Heart left ventricle (tissue), 16 donors: ENCODE data around the gene TUSC2. TPM values are rescaled to one million over a fixed set of nuclear protein-coding genes. Genes with fewer than 3 reads are reported as not detected.

ENCODE experiments used
- ATAC-seq, 4 donors: fragments of 200-7000 bp; cut with Tn5 transposase; one replicate each; pipeline ENCODE4 v1.9.1; 2020 to 2022; ENCODE audit warnings: moderate library complexity in 4 of 4, mild to moderate bottlenecking in 3 of 4, moderate number of reproducible peaks in 1 of 4
- DNase-seq, 5 donors: peaks; one replicate each; pipeline ENCODE4 v3.0.0-alpha.2; 2020
- H3K27ac ChIP-seq, 12 donors: fragments of 200-600 bp; sonication (generic) in 4 of 12; one replicate each; pipeline versions ENCODE4 v1.5.0 to v1.8.0; 2016 to 2022; ENCODE audit warnings: mild to moderate bottlenecking in 2 of 12
- H3K27me3 ChIP-seq, 9 donors: fragments of 200-600 bp; sonication (generic) in 2 of 9; one replicate each; pipeline versions ENCODE4 v1.5.1 to v1.8.0; 2016 to 2022; ENCODE audit warnings: mild to moderate bottlenecking in 3 of 9
- H3K36me3 ChIP-seq, 9 donors: fragments of 200-600 bp; sonication (generic) in 2 of 9; one replicate each; pipeline versions ENCODE4 v1.5.0 to v1.8.0; 2018 to 2022; ENCODE audit warnings: mild to moderate bottlenecking in 2 of 9
- H3K4me1 ChIP-seq, 12 donors: fragments of 200-600 bp; sonication (generic) in 4 of 12; one replicate each; pipeline versions ENCODE4 v1.5.0 to v1.8.0; 2016 to 2022; ENCODE audit warnings: mild to moderate bottlenecking in 3 of 12
- H3K4me3 ChIP-seq, 12 donors: fragments of 200-600 bp; sonication (generic) in 4 of 12; one replicate each; pipeline versions ENCODE4 v1.5.0 to v1.8.0; 2017 to 2022; ENCODE audit warnings: mild to moderate bottlenecking in 9 of 12, moderate library complexity in 4 of 12
- H3K9me3 ChIP-seq, 12 donors: fragments of 200-600 bp; sonication (generic) in 4 of 12; one replicate each; pipeline versions ENCODE4 v1.5.0 to v1.8.0; 2016 to 2022; ENCODE audit warnings: mild to moderate bottlenecking in 1 of 12
- CTCF ChIP-seq, 12 donors: fragments of 200-600 bp; sonication (generic) in 4 of 12; IDR thresholded peaks; one replicate each; pipeline versions ENCODE4 v1.5.0 to v1.8.0; 2018 to 2022; ENCODE audit warnings: antibody characterized with exemption in 12 of 12, mild to moderate bottlenecking in 5 of 12
- POLR2A ChIP-seq, 2 donors: fragments of 450-650 bp; IDR thresholded peaks; one replicate each; pipeline ENCODE4 v1.6.1; 2017; ENCODE audit warnings: antibody characterized with exemption in 2 of 2, mild to moderate bottlenecking in 2 of 2, moderate library complexity in 2 of 2
- WGBS, 4 donors: extraction: QIAGEN DNeasy Blood & Tissue Kit in 2 of 4; methylation state at CpG; one replicate each; pipeline versions ENCODE4 v1.1.5 to v1.1.7; 2013 to 2018; 5-methylcytosine and 5-hydroxymethylcytosine counted together
- intact Hi-C, 10 donors: fragments of 100-400 bp; cut with DNase I; formaldehyde crosslinking; loops; one replicate each; pipeline versions ENCODE4 v1.11.1 to v1.14.2; 2022
- polyA plus RNA-seq, 2 donors: library from polyadenylated mRNA; stranded (reverse); fragments of 200-250 nt; gene quantifications; one replicate each; pipeline ENCODE4 v1.2.3, GENCODE V29; 2013
- total RNA-seq, 9 donors: library from RNA; depleted of rRNA in 2 of 9; stranded (reverse); fragments of >200 nt in 2 of 9; fragmentation: NEBNext Ultra II Directional in 3 of 9; extraction: Animal tissue kit (Norgen Biotek cat#: 25700) in 3 of 9; gene quantifications; one replicate each; pipeline versions ENCODE4 v1.1.0 to v1.2.4, GENCODE V29; 2016 to 2023
- donor health status: ischemic (EF 13 %, LVEDD 7.1; RV severe dilation, severe dysfunction).
- donor health status: healthy with polysubstance abuse.
- donor health status: DM: no; HTN: yes; CAD: no.
- donor health status: DM: no; HTN: no; CAD: no.
- donor health status: ischemic (EF 25% LVEDD 6.9; RV normal size, moderate dysfunction).
- donor health status: ischemic (EF 25% LVEDD 5.7; RV mildly dilated, moderate dysfunction).
- donor health status: healthy.
- donor health status: DM: yes; HTN: yes; CAD: no.
- donor health status: ischemic (EF 35%, LVEDD 5.7; RV mildly dilated, moderate dysfunction).
- donor health status: nonischemic (EF 11% LVEDD 7.7; RV severe dilation, severe dysfunction).
- donor health status: DM: yes; HTN: yes; CAD: no.
- donor health status: PGD.
- donor health status: ischemic (EF 29% LVEDD 5.4; RV normal size, mild dysfunction).
- donor health status: nonischemic (EF 23%, LVEDD 6.1; RV moderate dilation, normal function).

Gene TUSC2
- total and polyA plus RNA-seq, 11 donors: 24.5 to 68.1 (median 29.0) TPM

GRCh38 chr3:50345586-50346234 lies 17.7 kb upstream of the TUSC2 start, which contains the start of gene ZMYND10:
Gene ZMYND10 (minus strand): TSS chr3:50345732. CDS start chr3:50345579, 153 bp downstream.
- Histone ChIP-seq H3K9me3 (no peaks in the 10 kb centered on the region), H3K36me3 (peaks cover 0 to 17% (median 9%) of the 10 kb centered on the region in 9 donors), H3K27ac (no peak within 1 kb of the TSS), H3K27me3 (no peaks in the 10 kb centered on the region), H3K4me3 (peak within 1 kb of the TSS in 10 of 12 donors; percentile 4 to 57 (median 47)), H3K4me1 (peaks cover 2 to 53% (median 34%) of the 10 kb centered on the region in 12 donors)
- WGBS, 4 donors: 8 to 19% (median 14%) methylated on average over 25 to 45 of the region's 45 CpGs
- TF ChIP-seq POLR2A (IDR thresholded peaks at IDR 0.05) (no peak), CTCF (IDR thresholded peaks at IDR 0.05) (no peak)
- ATAC-seq (peak in 3 of 4 donors; percentile 21 to 40 (median 29)), DNase-seq (peak; percentile 70 to 89 (median 78))
- intact Hi-C loops: loop anchor here in 7 of 10 donors (2.0 to 10.0 kb wide), 4 partner anchors 87 to 1039 kb away; partner anchors contain the start of genes CISH (in 2 of the 7) and MANF (in 1 of the 7)

- intact Hi-C loops: loop anchor here in 3 of 10 donors (5.0 to 10.0 kb wide), 3 partner anchors 87 to 1040 kb away; partner anchors contain the start of genes CISH (in 2 of the 3) and MANF (in 1 of the 3)
- Histone ChIP-seq H3K9me3 (no peaks in the 10 kb centered on the region), H3K4me1 (peaks cover 7 to 55% (median 35%) of the 10 kb centered on the region in 12 donors), H3K4me3 (peak overlapping the region in 9 of 12 donors; percentile 37 to 57 (median 48)), H3K27me3 (peaks cover 0 to 4% (median 0%) of the 10 kb centered on the region in 9 donors), H3K27ac (no peak overlapping the region), H3K36me3 (peaks cover 0 to 17% (median 9%) of the 10 kb centered on the region in 9 donors)
- ATAC-seq (no peak), DNase-seq (peak in 1 of 5 donors; percentile 58)
- no peak for TF ChIP-seq CTCF (IDR thresholded peaks at IDR 0.05)
- no peak for TF ChIP-seq POLR2A (IDR thresholded peaks at IDR 0.05)
- WGBS, 4 donors: 71 to 82% (median 79%) methylated on average over 6 to 8 of the region's 8 CpGs
Observed at GRCh38 chr3:50345008-50345407, 17.0 kb upstream of the TUSC2 start.

GRCh38 chr3:50342813-50343633 lies 15.0 kb upstream of the TUSC2 start:
- intact Hi-C loops: loop anchor here in 1 of 10 donors (10.0 kb wide), 1 partner anchor 1042 kb away; the partner anchor contains the start of gene MANF
- WGBS, 4 donors: 88% methylated on average over 13 of the region's 13 CpGs
- TF ChIP-seq POLR2A (IDR thresholded peaks at IDR 0.05) (no peak), CTCF (IDR thresholded peaks at IDR 0.05) (no peak)

More at GRCh38 chr3:50342813-50343633, 15.0 kb upstream of the TUSC2 start:
- Histone ChIP-seq H3K4me3 (no peak overlapping the region), H3K27ac (no peak overlapping the region), H3K9me3 (no peaks in the 10 kb centered on the region), H3K4me1 (peaks cover 4 to 60% (median 43%) of the 10 kb centered on the region in 12 donors), H3K27me3 (peaks cover 0 to 4% (median 0%) of the 10 kb centered on the region in 9 donors), H3K36me3 (peaks cover 0 to 4% (median under 1%) of the 10 kb centered on the region in 9 donors)
- DNase-seq (no peak), ATAC-seq (no peak)
